ENCODE data around the gene KLHL29. TPM values are rescaled to one million over a fixed set of nuclear protein-coding genes. Genes with fewer than 3 reads are reported as not detected.

The KLHL29 gene
- total and polyA plus RNA-seq, 10 of the 15 experiments (the other 5 are each of a cell fraction or from before 2014, with no cell fraction given) = 1.4 to 19.5 (median 6.1) TPM

GRCh38 chr2:23351388-23352141, 33.4 kb upstream of the KLHL29 start:
- POLR2A ChIA-PET = interaction anchor here (0.6 kb wide), 1 partner anchor 9 kb away, joined by 3 read pairs; no protein-coding TSS in a partner anchor
- FAIRE-seq (peak; percentile 80), ATAC-seq (peak; percentile 99), DNase-seq (ENCODE audit: low read depth, low spot score) (no peak)
- H3K79me2 ChIP-seq (ENCODE audit: control insufficient read depth, insufficient read depth, low read length) = no peaks in the 10 kb centered on the region
- BruUV-seq (replicated peaks) = no TSS peak
- H3K36me3 ChIP-seq (ENCODE audit: control insufficient read depth in 2 of 2, insufficient read depth in 2 of 2, low read length in 1 of 2) = no peaks in the 10 kb centered on the region
- no peaks in the 10 kb centered on the region for H3K27me3 ChIP-seq (replicated peaks in 1 of 2; ENCODE audit: control insufficient read depth in 2 of 2, insufficient read depth in 2 of 2, low read length in 1 of 2)
- in situ Hi-C loops (cut with MboI) = no loop called here
- CTCF ChIA-PET = interaction anchor here (0.6 to 2.7 kb wide), 9 partner anchors 9 to 152 kb away, joined by 3 to 10 read pairs (median 6); no protein-coding TSS in a partner anchor
- H3K9ac ChIP-seq (ENCODE audit: control insufficient read depth, insufficient read depth, low read length) = no peak overlapping the region
- intact Hi-C loops (cut with micrococcal nuclease; ENCODE audit: unreplicated experiment) = no loop called here
- RAD21 ChIA-PET (ENCODE audit: unreplicated experiment) = no interaction called here
- H3K27ac ChIP-seq (ENCODE audit: control insufficient read depth, insufficient read depth) = no peak overlapping the region
- H3K4me1 ChIP-seq (ENCODE audit: control insufficient read depth, insufficient read depth, low read length) = peaks cover 11% of the 10 kb centered on the region
- peak overlapping the region; percentile 75 for H2AFZ ChIP-seq (ENCODE audit: control insufficient read depth, low read depth, low read length)
- SMC1A ChIA-PET (ENCODE audit: uncharacterized antibody, unreplicated experiment) = interaction anchor here (0.6 to 1.1 kb wide), 3 partner anchors 11 to 447 kb away, joined by 3 to 4 read pairs (median 3); no protein-coding TSS in a partner anchor
- WGBS (ENCODE audit: insufficient coverage, insufficient replicate concordance, low lambda C conversion rate, missing lambda C conversion rate) = 26% methylated on average over 33 of the region's 37 CpGs
- no peaks in the 10 kb centered on the region for H3K9me3 ChIP-seq (replicated peaks; ENCODE audit: control insufficient read depth, insufficient read depth, low read length)
- H3K4me2 ChIP-seq (ENCODE audit: control insufficient read depth, insufficient read depth) = peak overlapping the region; percentile 15; the same call in 1 of the 2 replicates
- H4K20me1 ChIP-seq (ENCODE audit: control insufficient read depth, insufficient read depth) = no peaks in the 10 kb centered on the region
- H3K4me3 ChIP-seq = no peak overlapping the region
- TF ChIP-seq SMC3 (IDR thresholded peaks at IDR 0.05; ENCODE audit: borderline replicate concordance, low read length) = peak; percentile 55
- TF ChIP-seq PAX5 (IDR thresholded peaks at IDR 0.05; ENCODE audit: borderline replicate concordance, low read depth, low read length) = 0 out of 2 replicates have a peak, but pooled peaks have one; percentile 7
- TF ChIP-seq BCL11A (IDR thresholded peaks at IDR 0.05; ENCODE audit: low read depth, low read length) = 0 out of 2 replicates have a peak, but pooled peaks have one; percentile 10
- no peak for TF ChIP-seq DPF2 (IDR thresholded peaks at IDR 0.05)
- TF ChIP-seq NKRF (conservative IDR thresholded peaks at IDR 0.05) = no peak
- peak; percentile 20; the same call in 1 of the 2 replicates for TF ChIP-seq EED (IDR thresholded peaks at IDR 0.05; ENCODE audit: low read depth)
- no peak for TF ChIP-seq HCFC1 (IDR thresholded peaks at IDR 0.05; ENCODE audit: low read length)
- TF ChIP-seq BHLHE40 (IDR thresholded peaks at IDR 0.05; ENCODE audit: borderline replicate concordance in 1 of 2, low read depth in 2 of 2, low read length in 1 of 2) = peak in 1 of 2 experiments; percentile 19; a peak in 1 of 4 replicates
- no peak for TF ChIP-seq ZBTB40 (IDR thresholded peaks at IDR 0.05; ENCODE audit: borderline replicate concordance)
- TF ChIP-seq YY1 (IDR thresholded peaks at IDR 0.05; ENCODE audit: low read depth, low read length) = peak; percentile 74
- peak; percentile 69 for TF ChIP-seq RAD21 (IDR thresholded peaks at IDR 0.05; ENCODE audit: insufficient read depth, low read depth, low read length)
- peak; percentile 43; the same call in 1 of the 2 replicates for TF ChIP-seq RUNX3 (IDR thresholded peaks at IDR 0.05; ENCODE audit: low read length)
- TF ChIP-seq KAT2A (conservative IDR thresholded peaks at IDR 0.05; ENCODE audit: control insufficient read depth, low read depth, low read length) = no peak
- peak; percentile 79 to 92 (median 83) for TF ChIP-seq CTCF (IDR thresholded peaks at IDR 0.05 in 2 of 3, conservative IDR thresholded peaks at IDR 0.05 in 1 of 3; ENCODE audit: control insufficient read depth in 2 of 3, extremely low read depth in 1 of 3, insufficient read depth in 1 of 3, low read depth in 3 of 3, low read length in 3 of 3)
